GM23338 (cell line): Measurements from ENCODE around the gene PELI3. TPM values are rescaled to one million over a fixed set of nuclear protein-coding genes. Genes with fewer than 3 reads are reported as not detected.

ENCODE experiments used
- ATAC-seq: fragments of 200-7000 bp; cut with Tn5 transposase; 3 replicates; pipeline ENCODE4 v1.9.1; 2020
- DNase-seq: peaks from one replicate; pipeline ENCODE4 v3.0.0-alpha.2; 2015; ENCODE audit warnings: low spot score
- H2AFZ ChIP-seq: fragments of 200-600 bp; sonication (generic); 2 replicates; pipeline ENCODE4 v1.8.0; 2016; ENCODE audit warnings: antibody characterized with exemption, mild to moderate bottlenecking, moderate library complexity
- H3F3A ChIP-seq: fragments of 200-600 bp; sonication (generic); replicated peaks from 2 replicates; pipeline ENCODE4 v1.8.0; 2017; ENCODE audit warnings: antibody characterized with exemption, mixed run types, low read depth
- H3K27ac ChIP-seq: fragments of 200-600 bp; sonication (generic); 2 replicates; pipeline ENCODE4 v1.6.1; 2016; ENCODE audit warnings: low read depth
- H3K27me3 ChIP-seq: fragments of 200-600 bp; sonication (generic); 2 replicates; pipeline ENCODE4 v1.8.0; 2016; ENCODE audit warnings: mild to moderate bottlenecking, mixed run types, moderate library complexity; ENCODE audit not compliant: insufficient read depth
- H3K36me3 ChIP-seq: fragments of 200-600 bp; sonication (generic); 2 replicates; pipeline ENCODE4 v1.8.0; 2016; ENCODE audit warnings: mild to moderate bottlenecking; ENCODE audit not compliant: insufficient read depth
- H3K4me1 ChIP-seq: fragments of 200-600 bp; sonication (generic); 2 replicates; pipeline ENCODE4 v1.8.0; 2016; ENCODE audit warnings: mild to moderate bottlenecking, moderate library complexity; ENCODE audit not compliant: insufficient read depth
- H3K4me2 ChIP-seq: fragments of 200-600 bp; sonication (generic); 2 replicates; pipeline ENCODE4 v1.7.1; 2017; ENCODE audit warnings: mixed run types
- H3K4me3 ChIP-seq: fragments of 200-600 bp; sonication (generic); 2 replicates; pipeline ENCODE4 v1.6.1; 2016; ENCODE audit warnings: mixed run types
- H3K79me2 ChIP-seq: fragments of 200-600 bp; sonication (generic); replicated peaks from 2 replicates; pipeline ENCODE4 v1.8.0; 2017; ENCODE audit warnings: mild to moderate bottlenecking; ENCODE audit not compliant: insufficient read depth
- H3K9me2 ChIP-seq: fragments of 200-600 bp; sonication (generic); 2 replicates; pipeline ENCODE4 v1.8.0; 2017; ENCODE audit not compliant: insufficient read depth
- H4K20me1 ChIP-seq: fragments of 200-600 bp; sonication (generic); replicated peaks from 2 replicates; pipeline ENCODE4 v1.8.0; 2017; ENCODE audit warnings: mild to moderate bottlenecking; ENCODE audit not compliant: insufficient read depth
- H3K27ac Mint-ChIP-seq: 2 replicates; pipeline ENCODE4 v1.8.0; 2020; ENCODE audit warnings: inconsistent platforms, mild to moderate bottlenecking, moderate library complexity, mixed read lengths
- H3K27me3 Mint-ChIP-seq: 3 replicates; pipeline ENCODE4 v1.8.0; 2022; ENCODE audit warnings: low read depth, mild to moderate bottlenecking, moderate library complexity, mixed read lengths, inconsistent platforms; ENCODE audit not compliant: insufficient read depth, poor library complexity
- H3K36me3 Mint-ChIP-seq: 3 replicates; pipeline ENCODE4 v1.8.0; 2021; ENCODE audit warnings: low read depth, mild to moderate bottlenecking, inconsistent platforms, moderate library complexity, mixed read lengths
- H3K4me1 Mint-ChIP-seq: 3 replicates; pipeline ENCODE4 v1.8.0; 2020; ENCODE audit warnings: mild to moderate bottlenecking, inconsistent platforms, mixed read lengths
- H3K4me3 Mint-ChIP-seq: 3 replicates; pipeline ENCODE4 v1.8.0; 2021; ENCODE audit warnings: moderate library complexity, mild to moderate bottlenecking, inconsistent platforms, mixed read lengths
- H3K9me3 Mint-ChIP-seq: 3 replicates; pipeline ENCODE4 v1.8.0; 2020; ENCODE audit warnings: moderate library complexity, mild to moderate bottlenecking, inconsistent platforms, mixed read lengths
- EZH2 ChIP-seq: fragments of 200-600 bp; sonication (generic); IDR thresholded peaks from one replicate; pipeline ENCODE4 v1.8.0; 2017; ENCODE audit warnings: antibody characterized with exemption, mild to moderate bottlenecking, low read depth; ENCODE audit not compliant: unreplicated experiment
- EZH2phosphoT487 ChIP-seq: fragments of 200-600 bp; sonication (generic); IDR thresholded peaks from one replicate; pipeline ENCODE4 v1.8.1; 2018; ENCODE audit warnings: antibody characterized with exemption; ENCODE audit not compliant: unreplicated experiment
- JUNB ChIP-seq: IDR thresholded peaks from one replicate; pipeline ENCODE4 v1.6.1; 2016; ENCODE audit warnings: antibody characterized with exemption; ENCODE audit not compliant: unreplicated experiment
- NANOG ChIP-seq: IDR thresholded peaks from 2 replicates; pipeline ENCODE4 v1.6.1; 2016; ENCODE audit warnings: antibody characterized with exemption, borderline replicate concordance
- POLR2AphosphoS5 ChIP-seq: IDR thresholded peaks from 2 replicates; pipeline ENCODE4 v1.6.1; 2016; ENCODE audit warnings: antibody characterized with exemption, low read depth
- ZNF114 ChIP-seq: fragments of 250-450 bp; sonication (Bioruptor Pico); IDR thresholded peaks from 2 replicates; pipeline ENCODE4 v1.5.0; 2020; ENCODE audit warnings: mild to moderate bottlenecking, moderate library complexity
- ZNF331 ChIP-seq: fragments of 250-450 bp; sonication (Bioruptor Pico); IDR thresholded peaks from 2 replicates; pipeline ENCODE4 v1.5.0; 2020; ENCODE audit warnings: low read depth, mild to moderate bottlenecking, moderate library complexity
- polyA plus RNA-seq: library from polyadenylated mRNA; unstranded; fragments of >200 nt; fragmentation: Nextera tagmentation; extraction: Ambion mirVana; gene quantifications from 2 replicates; pipeline ENCODE4 v1.2.1, GENCODE V29; 2016
- total RNA-seq: library from RNA; depleted of rRNA; stranded (reverse); fragments of >200 nt; shearing (Covaris generic); gene quantifications from 2 replicates; pipeline ENCODE4 v1.2.3, GENCODE V29; 2014
- TF ChIP-seq, protein P1 (sequence below): fragments of 250-450 bp; sonication (Bioruptor Pico); IDR thresholded peaks from 2 replicates; pipeline ENCODE4 v1.5.0; 2020; ENCODE audit warnings: mild to moderate bottlenecking, moderate library complexity
- TF ChIP-seq, protein P2 (sequence below): IDR thresholded peaks from 2 replicates; pipeline ENCODE4 v1.6.1; 2016; ENCODE audit warnings: antibody characterized with exemption
- TF ChIP-seq, protein P3 (sequence below): IDR thresholded peaks from one replicate; pipeline ENCODE4 v1.6.1; 2018; ENCODE audit warnings: antibody characterized with exemption; ENCODE audit not compliant: unreplicated experiment

PELI3 gene
- total and polyA plus RNA-seq, 2 experiments from 2014 or later: 2.8 to 9.1 TPM

DNA sequence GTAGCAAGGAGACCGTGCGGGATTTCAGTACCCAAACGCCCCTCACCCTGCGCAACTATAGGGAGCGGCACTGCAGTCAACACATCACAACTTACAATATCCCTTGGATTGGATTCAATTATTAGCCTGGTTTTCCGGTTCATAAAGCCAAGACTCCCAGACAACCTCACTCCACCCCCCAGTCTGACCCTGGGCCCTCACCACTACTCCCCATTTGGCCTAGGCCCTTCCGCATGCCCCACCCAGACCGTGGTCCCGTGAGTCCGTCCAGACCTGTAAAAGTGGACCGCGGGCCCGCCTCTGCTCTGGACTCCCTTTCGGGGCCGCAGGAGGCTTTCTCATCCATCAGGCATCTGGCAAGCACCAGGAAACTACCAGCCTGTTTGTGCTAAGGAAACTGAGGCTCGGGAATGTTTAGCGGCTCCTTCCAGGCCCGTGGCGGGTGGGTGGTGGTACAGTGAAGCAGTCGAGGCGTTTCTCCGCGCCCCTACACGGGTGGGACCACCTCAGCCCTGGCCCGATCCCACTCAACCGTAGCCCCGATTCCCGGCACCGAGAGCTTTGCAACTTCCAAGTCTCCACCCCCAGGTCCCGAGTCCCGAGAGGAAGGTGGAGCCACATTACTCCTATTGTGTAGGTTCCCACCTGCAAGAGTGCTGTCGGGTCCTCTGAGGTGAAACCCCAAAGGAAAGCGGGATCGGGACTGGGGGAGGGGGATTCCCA, 12.8 kb downstream of the PELI3 start (continued):
- TF ChIP-seq EZH2: no peak
- no peak for TF ChIP-seq ZNF114 (CRISPR knock-in tag)
- TF ChIP-seq, protein P1, sequence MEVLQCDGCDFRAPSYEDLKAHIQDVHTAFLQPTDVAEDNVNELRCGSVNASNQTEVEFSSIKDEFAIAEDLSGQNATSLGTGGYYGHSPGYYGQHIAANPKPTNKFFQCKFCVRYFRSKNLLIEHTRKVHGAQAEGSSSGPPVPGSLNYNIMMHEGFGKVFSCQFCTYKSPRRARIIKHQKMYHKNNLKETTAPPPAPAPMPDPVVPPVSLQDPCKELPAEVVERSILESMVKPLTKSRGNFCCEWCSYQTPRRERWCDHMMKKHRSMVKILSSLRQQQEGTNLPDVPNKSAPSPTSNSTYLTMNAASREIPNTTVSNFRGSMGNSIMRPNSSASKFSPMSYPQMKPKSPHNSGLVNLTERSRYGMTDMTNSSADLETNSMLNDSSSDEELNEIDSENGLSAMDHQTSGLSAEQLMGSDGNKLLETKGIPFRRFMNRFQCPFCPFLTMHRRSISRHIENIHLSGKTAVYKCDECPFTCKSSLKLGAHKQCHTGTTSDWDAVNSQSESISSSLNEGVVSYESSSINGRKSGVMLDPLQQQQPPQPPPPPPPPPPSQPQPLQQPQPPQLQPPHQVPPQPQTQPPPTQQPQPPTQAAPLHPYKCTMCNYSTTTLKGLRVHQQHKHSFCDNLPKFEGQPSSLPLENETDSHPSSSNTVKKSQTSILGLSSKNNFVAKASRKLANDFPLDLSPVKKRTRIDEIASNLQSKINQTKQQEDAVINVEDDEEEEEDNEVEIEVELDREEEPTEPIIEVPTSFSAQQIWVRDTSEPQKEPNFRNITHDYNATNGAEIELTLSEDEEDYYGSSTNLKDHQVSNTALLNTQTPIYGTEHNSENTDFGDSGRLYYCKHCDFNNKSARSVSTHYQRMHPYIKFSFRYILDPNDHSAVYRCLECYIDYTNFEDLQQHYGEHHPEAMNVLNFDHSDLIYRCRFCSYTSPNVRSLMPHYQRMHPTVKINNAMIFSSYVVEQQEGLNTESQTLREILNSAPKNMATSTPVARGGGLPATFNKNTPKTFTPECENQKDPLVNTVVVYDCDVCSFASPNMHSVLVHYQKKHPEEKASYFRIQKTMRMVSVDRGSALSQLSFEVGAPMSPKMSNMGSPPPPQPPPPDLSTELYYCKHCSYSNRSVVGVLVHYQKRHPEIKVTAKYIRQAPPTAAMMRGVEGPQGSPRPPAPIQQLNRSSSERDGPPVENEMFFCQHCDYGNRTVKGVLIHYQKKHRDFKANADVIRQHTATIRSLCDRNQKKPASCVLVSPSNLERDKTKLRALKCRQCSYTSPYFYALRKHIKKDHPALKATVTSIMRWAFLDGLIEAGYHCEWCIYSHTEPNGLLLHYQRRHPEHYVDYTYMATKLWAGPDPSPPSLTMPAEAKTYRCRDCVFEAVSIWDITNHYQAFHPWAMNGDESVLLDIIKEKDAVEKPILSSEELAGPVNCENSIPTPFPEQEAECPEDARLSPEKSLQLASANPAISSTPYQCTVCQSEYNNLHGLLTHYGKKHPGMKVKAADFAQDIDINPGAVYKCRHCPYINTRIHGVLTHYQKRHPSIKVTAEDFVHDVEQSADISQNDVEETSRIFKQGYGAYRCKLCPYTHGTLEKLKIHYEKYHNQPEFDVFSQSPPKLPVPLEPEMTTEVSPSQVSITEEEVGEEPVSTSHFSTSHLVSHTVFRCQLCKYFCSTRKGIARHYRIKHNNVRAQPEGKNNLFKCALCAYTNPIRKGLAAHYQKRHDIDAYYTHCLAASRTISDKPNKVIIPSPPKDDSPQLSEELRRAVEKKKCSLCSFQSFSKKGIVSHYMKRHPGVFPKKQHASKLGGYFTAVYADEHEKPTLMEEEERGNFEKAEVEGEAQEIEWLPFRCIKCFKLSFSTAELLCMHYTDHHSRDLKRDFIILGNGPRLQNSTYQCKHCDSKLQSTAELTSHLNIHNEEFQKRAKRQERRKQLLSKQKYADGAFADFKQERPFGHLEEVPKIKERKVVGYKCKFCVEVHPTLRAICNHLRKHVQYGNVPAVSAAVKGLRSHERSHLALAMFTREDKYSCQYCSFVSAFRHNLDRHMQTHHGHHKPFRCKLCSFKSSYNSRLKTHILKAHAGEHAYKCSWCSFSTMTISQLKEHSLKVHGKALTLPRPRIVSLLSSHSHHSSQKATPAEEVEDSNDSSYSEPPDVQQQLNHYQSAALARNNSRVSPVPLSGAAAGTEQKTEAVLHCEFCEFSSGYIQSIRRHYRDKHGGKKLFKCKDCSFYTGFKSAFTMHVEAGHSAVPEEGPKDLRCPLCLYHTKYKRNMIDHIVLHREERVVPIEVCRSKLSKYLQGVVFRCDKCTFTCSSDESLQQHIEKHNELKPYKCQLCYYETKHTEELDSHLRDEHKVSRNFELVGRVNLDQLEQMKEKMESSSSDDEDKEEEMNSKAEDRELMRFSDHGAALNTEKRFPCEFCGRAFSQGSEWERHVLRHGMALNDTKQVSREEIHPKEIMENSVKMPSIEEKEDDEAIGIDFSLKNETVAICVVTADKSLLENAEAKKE (CRISPR knock-in tag): no peak
- TF ChIP-seq, protein P2, sequence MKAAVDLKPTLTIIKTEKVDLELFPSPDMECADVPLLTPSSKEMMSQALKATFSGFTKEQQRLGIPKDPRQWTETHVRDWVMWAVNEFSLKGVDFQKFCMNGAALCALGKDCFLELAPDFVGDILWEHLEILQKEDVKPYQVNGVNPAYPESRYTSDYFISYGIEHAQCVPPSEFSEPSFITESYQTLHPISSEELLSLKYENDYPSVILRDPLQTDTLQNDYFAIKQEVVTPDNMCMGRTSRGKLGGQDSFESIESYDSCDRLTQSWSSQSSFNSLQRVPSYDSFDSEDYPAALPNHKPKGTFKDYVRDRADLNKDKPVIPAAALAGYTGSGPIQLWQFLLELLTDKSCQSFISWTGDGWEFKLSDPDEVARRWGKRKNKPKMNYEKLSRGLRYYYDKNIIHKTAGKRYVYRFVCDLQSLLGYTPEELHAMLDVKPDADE: no peak

DNA sequence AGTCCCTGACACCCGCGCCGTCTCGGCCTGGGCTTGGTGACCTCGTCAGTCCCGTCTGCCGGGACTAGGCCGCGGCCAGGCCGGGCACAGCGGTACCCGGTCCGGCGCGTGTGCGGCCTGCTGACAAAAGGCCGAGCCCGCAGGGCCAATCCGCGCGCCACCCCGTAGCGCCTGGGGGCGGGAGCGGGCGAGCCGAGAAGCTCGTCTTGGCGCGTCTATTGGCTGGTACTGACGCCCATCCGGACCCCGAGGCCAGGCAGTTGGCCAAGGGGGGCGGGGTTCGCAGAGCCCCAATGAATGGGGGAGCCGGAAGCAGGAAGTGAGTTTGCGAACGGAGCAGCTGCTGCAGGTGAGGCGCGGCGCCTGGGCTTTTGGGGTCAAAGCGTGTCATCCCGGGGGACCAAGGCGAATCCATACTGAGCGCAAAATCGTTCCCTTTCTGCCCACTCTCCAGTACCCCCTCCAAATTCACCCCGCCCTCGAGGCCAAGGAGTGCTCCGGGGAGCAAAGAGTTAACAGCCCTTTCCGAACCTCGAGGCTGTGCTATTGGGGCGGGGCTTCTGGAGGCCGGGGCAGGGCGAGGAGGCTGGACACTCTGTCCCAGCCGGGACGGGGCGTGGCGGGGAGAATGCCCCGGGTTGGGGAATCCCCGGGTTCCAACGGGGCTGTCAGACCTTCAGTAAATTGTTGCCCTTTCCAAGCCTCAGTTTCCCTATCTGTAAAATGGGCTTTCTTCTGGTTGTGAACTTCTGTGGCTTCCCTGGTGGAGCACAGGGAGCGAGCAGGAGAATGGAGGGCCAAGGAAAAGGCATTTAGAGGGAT, 13.6 kb downstream of the PELI3 start, which contains the start of gene DPP3:
Gene DPP3 (plus strand): TSS at position 318 of the 822 bp plus-strand sequence. CDS start 1,767 bp downstream, outside the sequence.
- Mint-ChIP-seq H3K4me1 (peaks cover 21% of the 10 kb centered on the region), H3K27ac (peak within 1 kb of the TSS; percentile 91), H3K9me3 (no peaks in the 10 kb centered on the region), H3K4me3 (peak within 1 kb of the TSS; percentile 86), H3K27me3 (peaks cover 11% of the 10 kb centered on the region), H3K36me3 (peaks cover 4% of the 10 kb centered on the region; the same call in 1 of the 3 replicates)
- ATAC-seq (peak; percentile 90), DNase-seq (peak; percentile 99)
- Histone ChIP-seq H3K36me3 (peaks cover 8% of the 10 kb centered on the region; the same call in 1 of the 2 replicates), H3K4me3 (peak within 1 kb of the TSS; percentile 63), H3K27ac (peak within 1 kb of the TSS; percentile 94), H3K4me2 (peak within 1 kb of the TSS; percentile 95), H3F3A (peaks cover 14% of the 10 kb centered on the region; the same call in 1 of the 2 replicates), H3K4me1 (peaks cover 8% of the 10 kb centered on the region), H3K9me2 (no peaks in the 10 kb centered on the region), H3K27me3 (no peaks in the 10 kb centered on the region), H2AFZ (peak within 1 kb of the TSS; percentile 90), H3K79me2 (peaks cover 9% of the 10 kb centered on the region; the same call in 1 of the 2 replicates), H4K20me1 (no peaks in the 10 kb centered on the region; the same call in none of the 2 replicates)
- TF ChIP-seq POLR2AphosphoS5 (peak; percentile 80), ZNF114 (CRISPR knock-in tag) (no peak), ZNF331 (CRISPR knock-in tag) (no peak), NANOG (no peak), EZH2phosphoT487 (no peak), JUNB (no peak)
- TF ChIP-seq, protein P3, sequence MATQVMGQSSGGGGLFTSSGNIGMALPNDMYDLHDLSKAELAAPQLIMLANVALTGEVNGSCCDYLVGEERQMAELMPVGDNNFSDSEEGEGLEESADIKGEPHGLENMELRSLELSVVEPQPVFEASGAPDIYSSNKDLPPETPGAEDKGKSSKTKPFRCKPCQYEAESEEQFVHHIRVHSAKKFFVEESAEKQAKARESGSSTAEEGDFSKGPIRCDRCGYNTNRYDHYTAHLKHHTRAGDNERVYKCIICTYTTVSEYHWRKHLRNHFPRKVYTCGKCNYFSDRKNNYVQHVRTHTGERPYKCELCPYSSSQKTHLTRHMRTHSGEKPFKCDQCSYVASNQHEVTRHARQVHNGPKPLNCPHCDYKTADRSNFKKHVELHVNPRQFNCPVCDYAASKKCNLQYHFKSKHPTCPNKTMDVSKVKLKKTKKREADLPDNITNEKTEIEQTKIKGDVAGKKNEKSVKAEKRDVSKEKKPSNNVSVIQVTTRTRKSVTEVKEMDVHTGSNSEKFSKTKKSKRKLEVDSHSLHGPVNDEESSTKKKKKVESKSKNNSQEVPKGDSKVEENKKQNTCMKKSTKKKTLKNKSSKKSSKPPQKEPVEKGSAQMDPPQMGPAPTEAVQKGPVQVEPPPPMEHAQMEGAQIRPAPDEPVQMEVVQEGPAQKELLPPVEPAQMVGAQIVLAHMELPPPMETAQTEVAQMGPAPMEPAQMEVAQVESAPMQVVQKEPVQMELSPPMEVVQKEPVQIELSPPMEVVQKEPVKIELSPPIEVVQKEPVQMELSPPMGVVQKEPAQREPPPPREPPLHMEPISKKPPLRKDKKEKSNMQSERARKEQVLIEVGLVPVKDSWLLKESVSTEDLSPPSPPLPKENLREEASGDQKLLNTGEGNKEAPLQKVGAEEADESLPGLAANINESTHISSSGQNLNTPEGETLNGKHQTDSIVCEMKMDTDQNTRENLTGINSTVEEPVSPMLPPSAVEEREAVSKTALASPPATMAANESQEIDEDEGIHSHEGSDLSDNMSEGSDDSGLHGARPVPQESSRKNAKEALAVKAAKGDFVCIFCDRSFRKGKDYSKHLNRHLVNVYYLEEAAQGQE: no peak
